ENCODE data around the gene CIAO2A. TPM values are rescaled to one million over a fixed set of nuclear protein-coding genes. Genes with fewer than 3 reads are reported as not detected.
"Not testable (repeated sequence)": the region's sequence is repeated elsewhere in the genome, so short reads cannot be mapped to it uniquely, and the experiment has no call there.

CIAO2A gene
- total RNA-seq, 1 experiment from 2014 or later, result 179 TPM

GRCh38 chr15:64112073-64112772 lies 18.6 kb upstream of the CIAO2A start:
- no peak for DNase-seq (ENCODE audit: low spot score)

GRCh38 chr15:64111679-64112050 lies 18.0 kb upstream of the CIAO2A start:
- DNase-seq (ENCODE audit: low spot score), result no peak

- no peak for DNase-seq (ENCODE audit: low spot score)
Observed at GRCh38 chr15:64110950-64111678, 17.5 kb upstream of the CIAO2A start.

GRCh38 chr15:64110108-64110701 lies 16.6 kb upstream of the CIAO2A start:
- not testable (repeated sequence) for DNase-seq (ENCODE audit: low spot score)

- no peak for DNase-seq (ENCODE audit: low spot score)
Observed at GRCh38 chr15:64107337-64107736, 13.7 kb upstream of the CIAO2A start.

GRCh38 chr15:64105113-64105704 lies 11.6 kb upstream of the CIAO2A start:
- DNase-seq (ENCODE audit: low spot score), result no peak

GRCh38 chr15:64102497-64102896 lies 8.9 kb upstream of the CIAO2A start:
- DNase-seq (ENCODE audit: low spot score), result no peak

- DNase-seq (ENCODE audit: low spot score), result no peak
Observed at GRCh38 chr15:64100958-64101357, 7.3 kb upstream of the CIAO2A start.

- no peak for DNase-seq (ENCODE audit: low spot score)
Observed at GRCh38 chr15:64099379-64099778, 5.7 kb upstream of the CIAO2A start.

- peak; percentile 21 for DNase-seq (ENCODE audit: low spot score)
Observed at GRCh38 chr15:64096668-64097384, 3.2 kb upstream of the CIAO2A start.

- DNase-seq (ENCODE audit: low spot score), result peak; percentile 85
Observed at GRCh38 chr15:64095795-64096667, 2.4 kb upstream of the CIAO2A start, which contains the start of gene SNX1. TSS of gene SNX1 (plus strand) at chr15:64095982. CDS start at chr15:64096014, 32 bp downstream.

GRCh38 chr15:64095431-64095794 lies 1.8 kb upstream of the CIAO2A start:
- no peak for DNase-seq (ENCODE audit: low spot score)

GRCh38 chr15:64092864-64093626 lies 593 bp downstream of the CIAO2A start:
- peak; percentile 42 for DNase-seq (ENCODE audit: low spot score)

- DNase-seq (ENCODE audit: low spot score), result no peak
Observed at GRCh38 chr15:64092075-64092820, 1.4 kb downstream of the CIAO2A start.

- no peak for DNase-seq (ENCODE audit: low spot score)
Observed at GRCh38 chr15:64090527-64090926, 3.1 kb downstream of the CIAO2A start.

GRCh38 chr15:64089543-64090280 lies 3.9 kb downstream of the CIAO2A start:
- DNase-seq (ENCODE audit: low spot score), result no peak

- DNase-seq (ENCODE audit: low spot score), result no peak
Observed at GRCh38 chr15:64082757-64083156, 10.9 kb downstream of the CIAO2A start.

- DNase-seq (ENCODE audit: low spot score), result not testable (repeated sequence)
Observed at GRCh38 chr15:64073496-64073895, 20.1 kb downstream of the CIAO2A start.

GRCh38 chr15:64072812-64073211 lies 20.8 kb downstream of the CIAO2A start:
- no peak for DNase-seq (ENCODE audit: low spot score)
